GM12878 (cell line): ENCODE results near the gene PPP1R36. TPM values are rescaled to one million over a fixed set of nuclear protein-coding genes. Genes with fewer than 3 reads are reported as not detected.

ENCODE experiments used
- ATAC-seq: fragments of 200-7000 bp; cut with Tn5 transposase; 3 replicates; pipeline ENCODE4 v1.9.1; 2020; ENCODE audit warnings: mild to moderate bottlenecking, moderate library complexity
- BruUV-seq: library from RNA; stranded (reverse); fragments of 400-500 nt; replicated peaks from 2 replicates; lab custom pipeline; 2021; lab: Mats Ljungman, UMichigan
- CTCF ChIA-PET: fragments of 300-600 bp; sonication (Branson Sonifier 250); formaldehyde crosslinking; extraction: SDS; loops from one replicate; lab custom pipeline; 2021; ENCODE audit warnings: inconsistent platforms; lab: Yijun Ruan, JAX
- POLR2A ChIA-PET: fragments of 350-600 bp; formaldehyde crosslinking; extraction: SDS; loops from one replicate; lab custom pipeline; 2021; ENCODE audit warnings: inconsistent platforms; lab: Charles Lee
- RAD21 ChIA-PET: fragments of 300-600 bp; sonication (Branson Sonifier 250); formaldehyde crosslinking; loops from one replicate; lab custom pipeline; 2023; ENCODE audit warnings: antibody characterized with exemption; ENCODE audit not compliant: unreplicated experiment; lab: Charles Lee
- SMC1A ChIA-PET: fragments of 300-600 bp; sonication (Branson Sonifier 250); formaldehyde crosslinking; loops from one replicate; lab custom pipeline; 2023; ENCODE audit not compliant: unreplicated experiment, uncharacterized antibody; lab: Charles Lee
- DNase-seq: peaks from one replicate; pipeline ENCODE4 v3.0.0-alpha.2; 2011; ENCODE audit warnings: low read depth, low spot score
- FAIRE-seq: peaks from 3 replicates; lab custom pipeline; 2011; peaks lifted over from hg19 to GRCh38; lab: Jason Lieb, UNC
- H2AFZ ChIP-seq: 2 replicates; pipeline ENCODE4 v1.6.0; 2011; ENCODE audit warnings: low read depth, low read length, control low read depth; ENCODE audit not compliant: control insufficient read depth
- H3K27ac ChIP-seq: 2 replicates; pipeline ENCODE4 v1.5.1; 2011; ENCODE audit warnings: control low read depth; ENCODE audit not compliant: control insufficient read depth, insufficient read depth
- H3K27me3 ChIP-seq, 2 experiments: replicated peaks in 1 of 2; 2 replicates each; pipeline versions ENCODE4 v1.6.0 to v1.6.1; 2011; ENCODE audit warnings: low read length in 1 of 2; ENCODE audit not compliant: control insufficient read depth in 2 of 2, insufficient read depth in 2 of 2
- H3K36me3 ChIP-seq, 2 experiments: 2 replicates each; pipeline ENCODE4 v1.5.1; 2011; ENCODE audit warnings: low read length in 1 of 2; ENCODE audit not compliant: control insufficient read depth in 2 of 2, insufficient read depth in 2 of 2
- H3K4me1 ChIP-seq: 2 replicates; pipeline ENCODE4 v1.6.1; 2011; ENCODE audit warnings: mild to moderate bottlenecking, low read length, moderate library complexity, mixed read lengths; ENCODE audit not compliant: control insufficient read depth, insufficient read depth
- H3K4me2 ChIP-seq: 2 replicates; pipeline ENCODE4 v1.6.0; 2011; ENCODE audit warnings: control low read depth; ENCODE audit not compliant: control insufficient read depth, insufficient read depth
- H3K4me3 ChIP-seq: fragments of 200-600 bp; sonication (generic); 2 replicates; pipeline ENCODE4 v1.5.1; 2016
- H3K79me2 ChIP-seq: 2 replicates; pipeline ENCODE4 v1.6.0; 2011; ENCODE audit warnings: low read length; ENCODE audit not compliant: control insufficient read depth, insufficient read depth
- H3K9ac ChIP-seq: 2 replicates; pipeline ENCODE4 v1.8.0; 2011; ENCODE audit warnings: low read length, control low read depth, mixed read lengths; ENCODE audit not compliant: control insufficient read depth, insufficient read depth
- H3K9me3 ChIP-seq: replicated peaks from 3 replicates; pipeline ENCODE4 v1.5.1; 2011; ENCODE audit warnings: mild to moderate bottlenecking, low read length; ENCODE audit not compliant: control insufficient read depth, insufficient read depth
- H4K20me1 ChIP-seq: 2 replicates; pipeline ENCODE4 v1.6.0; 2011; ENCODE audit not compliant: control insufficient read depth, insufficient read depth
- BCL11A ChIP-seq: IDR thresholded peaks from 2 replicates; pipeline ENCODE4 v1.6.1; 2011; ENCODE audit warnings: low read depth, low read length
- HCFC1 ChIP-seq: fragments of 150-350 bp; IDR thresholded peaks from 2 replicates; pipeline ENCODE4 v1.6.1; 2014; ENCODE audit warnings: low read length
- NFXL1 ChIP-seq: fragments of 450-650 bp; IDR thresholded peaks from 2 replicates; pipeline ENCODE4 v1.6.1; 2017; ENCODE audit warnings: antibody characterized with exemption, mild to moderate bottlenecking, borderline replicate concordance
- POLR2AphosphoS2 ChIP-seq: IDR thresholded peaks from 2 replicates; pipeline ENCODE4 v1.6.1; 2011; ENCODE audit warnings: low read depth, mild to moderate bottlenecking, low read length, improper control_type of control experiment, moderate library complexity
- WGBS: methylation state at CpG from one replicate; pipeline ENCODE4 v1.1.6; 2016; ENCODE audit warnings: low lambda C conversion rate; ENCODE audit not compliant: insufficient replicate concordance, insufficient coverage; ENCODE audit errors: missing lambda C conversion rate; 5-methylcytosine and 5-hydroxymethylcytosine counted together
- in situ Hi-C: fragments of 300-500 bp; cut with MboI; formaldehyde crosslinking; loops from 9 replicates; pipeline ENCODE4 v1.14.3; 2018; ENCODE audit warnings: mixed read lengths
- intact Hi-C: fragments of 100-400 bp; cut with micrococcal nuclease; formaldehyde crosslinking; loops from one replicate; pipeline ENCODE4 v1.14.2; 2022; ENCODE audit not compliant: unreplicated experiment
- polyA plus RNA-seq, 11 experiments: library from polyadenylated mRNA; depleted of rRNA in 4 of 11; unstranded in 6 of 11; stranded (reverse) in 5 of 11; fragments of >200 nt; fragmentation: Nextera tagmentation in 4 of 11; fragmentation: Illumina TruSeq in 1 of 11; extraction: Ambion mirVana in 4 of 11; extraction: Trizol in 1 of 11; gene quantifications; 1 replicate in 1 of 11; 2 replicates in 10 of 11; pipeline versions ENCODE4 v1.2.1 to v1.2.3, GENCODE V29; 2011 to 2016; ENCODE audit warnings: inconsistent platforms in 2 of 11, missing spikeins in 2 of 11, low read depth in 1 of 11
- total RNA-seq, 4 experiments: library from RNA; depleted of rRNA in 3 of 4; stranded (reverse); fragments of >200 nt in 3 of 4; fragmentation: Illumina TruSeq in 1 of 4; extraction: Trizol in 1 of 4; gene quantifications; 2 replicates each; pipeline versions ENCODE4 v1.2.1 to v1.2.3, GENCODE V29; 2013 to 2021
- TF ChIP-seq, protein P1 (sequence below): IDR thresholded peaks from 2 replicates; pipeline ENCODE4 v1.6.1; 2012; ENCODE audit warnings: low read depth, low read length, improper control_type of control experiment
- TF ChIP-seq, protein P2 (sequence below): fragments of 450-650 bp; IDR thresholded peaks from 2 replicates; pipeline ENCODE4 v1.6.1; 2016; ENCODE audit warnings: mild to moderate bottlenecking, moderate library complexity, borderline replicate concordance

PPP1R36 gene
- total and polyA plus RNA-seq, 10 of the 15 experiments (the other 5 are each of a cell fraction or from before 2014, with no cell fraction given) = 0.12 to 0.13 TPM; not detected in 8

DNA sequence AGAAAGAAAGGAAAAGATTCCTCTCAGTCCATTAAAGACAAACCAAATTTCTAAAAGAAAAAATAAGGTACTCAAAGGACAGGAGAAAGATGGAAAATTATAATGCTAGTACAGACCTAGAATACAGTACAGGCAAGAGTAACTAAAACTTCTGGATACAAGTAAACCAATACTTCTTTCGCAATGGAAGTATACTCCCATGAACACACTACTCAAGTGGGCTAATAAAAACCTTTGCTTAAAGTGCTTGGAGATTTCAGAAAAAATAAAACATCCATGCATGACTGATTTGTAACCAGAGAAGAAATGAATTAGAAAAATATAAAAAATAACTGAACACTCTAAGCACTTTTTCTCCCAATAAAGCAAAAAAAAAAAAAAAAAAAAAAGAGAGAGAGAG is 49.7 kb upstream of the PPP1R36 start:
- SMC1A ChIA-PET = interaction anchor here (1.5 to 3.4 kb wide), 3 partner anchors 11 to 55 kb away, joined by 5 to 29 read pairs (median 7); no protein-coding TSS in a partner anchor
- no peak for TF ChIP-seq NFXL1
- TF ChIP-seq, protein P1, sequence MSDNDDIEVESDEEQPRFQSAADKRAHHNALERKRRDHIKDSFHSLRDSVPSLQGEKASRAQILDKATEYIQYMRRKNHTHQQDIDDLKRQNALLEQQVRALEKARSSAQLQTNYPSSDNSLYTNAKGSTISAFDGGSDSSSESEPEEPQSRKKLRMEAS = no peak
- TF ChIP-seq POLR2AphosphoS2 = no peak
- no peak for TF ChIP-seq HCFC1
- TF ChIP-seq, protein P2, sequence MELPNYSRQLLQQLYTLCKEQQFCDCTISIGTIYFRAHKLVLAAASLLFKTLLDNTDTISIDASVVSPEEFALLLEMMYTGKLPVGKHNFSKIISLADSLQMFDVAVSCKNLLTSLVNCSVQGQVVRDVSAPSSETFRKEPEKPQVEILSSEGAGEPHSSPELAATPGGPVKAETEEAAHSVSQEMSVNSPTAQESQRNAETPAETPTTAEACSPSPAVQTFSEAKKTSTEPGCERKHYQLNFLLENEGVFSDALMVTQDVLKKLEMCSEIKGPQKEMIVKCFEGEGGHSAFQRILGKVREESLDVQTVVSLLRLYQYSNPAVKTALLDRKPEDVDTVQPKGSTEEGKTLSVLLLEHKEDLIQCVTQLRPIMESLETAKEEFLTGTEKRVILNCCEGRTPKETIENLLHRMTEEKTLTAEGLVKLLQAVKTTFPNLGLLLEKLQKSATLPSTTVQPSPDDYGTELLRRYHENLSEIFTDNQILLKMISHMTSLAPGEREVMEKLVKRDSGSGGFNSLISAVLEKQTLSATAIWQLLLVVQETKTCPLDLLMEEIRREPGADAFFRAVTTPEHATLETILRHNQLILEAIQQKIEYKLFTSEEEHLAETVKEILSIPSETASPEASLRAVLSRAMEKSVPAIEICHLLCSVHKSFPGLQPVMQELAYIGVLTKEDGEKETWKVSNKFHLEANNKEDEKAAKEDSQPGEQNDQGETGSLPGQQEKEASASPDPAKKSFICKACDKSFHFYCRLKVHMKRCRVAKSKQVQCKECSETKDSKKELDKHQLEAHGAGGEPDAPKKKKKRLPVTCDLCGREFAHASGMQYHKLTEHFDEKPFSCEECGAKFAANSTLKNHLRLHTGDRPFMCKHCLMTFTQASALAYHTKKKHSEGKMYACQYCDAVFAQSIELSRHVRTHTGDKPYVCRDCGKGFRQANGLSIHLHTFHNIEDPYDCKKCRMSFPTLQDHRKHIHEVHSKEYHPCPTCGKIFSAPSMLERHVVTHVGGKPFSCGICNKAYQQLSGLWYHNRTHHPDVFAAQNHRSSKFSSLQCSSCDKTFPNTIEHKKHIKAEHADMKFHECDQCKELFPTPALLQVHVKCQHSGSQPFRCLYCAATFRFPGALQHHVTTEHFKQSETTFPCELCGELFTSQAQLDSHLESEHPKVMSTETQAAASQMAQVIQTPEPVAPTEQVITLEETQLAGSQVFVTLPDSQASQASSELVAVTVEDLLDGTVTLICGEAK = peak; percentile 40; the same call in 1 of the 2 replicates
- TF ChIP-seq BCL11A = no peak
- TF ChIP-seq, all 136 proteins: peak for 1
- Histone ChIP-seq H3K4me3 (peak overlapping the region; percentile 52; the same call in 1 of the 2 replicates), H2AFZ (no peak overlapping the region), H3K36me3 (no peaks in the 10 kb centered on the region), H4K20me1 (no peaks in the 10 kb centered on the region), H3K9ac (peak overlapping the region; percentile 49; the same call in 1 of the 2 replicates), H3K27ac (peak overlapping the region; percentile 48), H3K27me3 (no peaks in the 10 kb centered on the region), H3K79me2 (peaks cover 81% of the 10 kb centered on the region), H3K9me3 (no peaks in the 10 kb centered on the region), H3K4me1 (0 out of 2 replicates have a peak, but pooled peaks cover 3% of the 10 kb centered on the region), H3K4me2 (peak overlapping the region; percentile 60)
- DNase-seq (no peak), ATAC-seq (no peak), FAIRE-seq (no peak)
- RAD21 ChIA-PET = interaction anchor here (1.1 to 1.7 kb wide), 2 partner anchors 112 to 158 kb away, joined by 3 to 5 read pairs; partner anchors contain the start of gene MTHFD1
- POLR2A ChIA-PET = interaction anchor here (1.0 to 3.1 kb wide), 2 partner anchors 9 to 10 kb away, joined by 4 to 19 read pairs; no protein-coding TSS in a partner anchor
- intact Hi-C loops = no loop called here
- BruUV-seq = no TSS peak
- in situ Hi-C loops = no loop called here
- 100% methylated on average over 1 of the region's 1 CpG for WGBS
- CTCF ChIA-PET = interaction anchor here (1.2 to 3.5 kb wide), 2 partner anchors 11 to 39 kb away, joined by 3 to 37 read pairs; no protein-coding TSS in a partner anchor
